Putamen (tissue), 1 donor: Measurements from ENCODE around the gene DHDDS.

Experiments used
- DNase-seq: peaks from one replicate; pipeline ENCODE4 v3.0.0-alpha.2; 2016; ENCODE audit warnings: low spot score

DHDDS gene

DNA sequence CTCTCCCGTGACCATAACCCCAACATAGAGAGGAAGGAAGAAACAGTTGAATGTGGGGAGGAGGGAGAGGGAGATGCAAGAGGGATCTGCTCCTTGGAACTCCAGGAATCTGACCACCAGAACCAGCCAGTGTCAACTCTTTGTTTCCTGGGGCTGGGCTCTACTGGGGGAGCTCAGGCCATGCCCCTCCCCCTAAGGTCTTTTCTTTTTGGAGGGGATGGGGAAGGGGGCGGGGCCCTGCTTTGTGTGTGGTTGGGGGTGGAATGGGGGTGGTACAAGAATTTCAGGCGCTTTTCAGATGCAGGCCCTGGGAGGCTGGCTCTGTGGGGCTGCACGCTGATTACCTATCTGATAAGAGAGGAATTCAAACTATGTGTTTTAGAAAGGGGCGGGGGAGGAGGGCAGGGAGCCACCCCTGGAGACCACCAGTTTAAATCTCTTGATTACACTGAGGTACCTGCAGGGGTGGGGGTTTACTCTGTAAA is 13.2 kb upstream of the DHDDS start:
- no peak for DNase-seq

DNA sequence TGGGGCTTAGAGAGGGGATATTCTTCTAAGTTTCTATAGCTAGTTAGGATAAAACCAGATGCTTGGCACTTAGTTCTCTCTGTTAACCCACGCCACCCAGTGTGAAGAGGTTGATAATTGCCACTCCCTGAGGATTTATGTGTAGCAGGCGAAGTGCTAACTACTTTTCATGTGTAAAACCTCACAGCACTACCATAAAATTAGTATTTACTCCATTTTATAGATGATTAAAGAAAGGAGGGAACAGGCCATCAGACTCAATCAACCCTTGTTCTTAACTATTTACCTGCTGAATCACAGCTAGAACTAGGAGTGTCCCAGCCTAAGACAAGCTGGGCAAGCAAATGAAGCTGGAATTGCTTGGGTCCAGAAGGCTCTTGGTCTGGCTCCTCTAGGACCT is 12.6 kb upstream of the DHDDS start:
- no peak for DNase-seq

GRCh38 chr1:26429721-26430120 is 2.4 kb upstream of the DHDDS start:
- DNase-seq, result no peak

GRCh38 chr1:26432793-26433192 is 672 bp downstream of the DHDDS start:
- no peak for DNase-seq

- DNase-seq, result no peak
Observed at GRCh38 chr1:26434161-26434752, 2.1 kb downstream of the DHDDS start.

- DNase-seq, result no peak
Observed at GRCh38 chr1:26438041-26438440, 5.9 kb downstream of the DHDDS start.

GRCh38 chr1:26440259-26440658 is 8.1 kb downstream of the DHDDS start:
- no peak for DNase-seq

GRCh38 chr1:26449868-26450267 is 17.7 kb downstream of the DHDDS start:
- no peak for DNase-seq

DNA sequence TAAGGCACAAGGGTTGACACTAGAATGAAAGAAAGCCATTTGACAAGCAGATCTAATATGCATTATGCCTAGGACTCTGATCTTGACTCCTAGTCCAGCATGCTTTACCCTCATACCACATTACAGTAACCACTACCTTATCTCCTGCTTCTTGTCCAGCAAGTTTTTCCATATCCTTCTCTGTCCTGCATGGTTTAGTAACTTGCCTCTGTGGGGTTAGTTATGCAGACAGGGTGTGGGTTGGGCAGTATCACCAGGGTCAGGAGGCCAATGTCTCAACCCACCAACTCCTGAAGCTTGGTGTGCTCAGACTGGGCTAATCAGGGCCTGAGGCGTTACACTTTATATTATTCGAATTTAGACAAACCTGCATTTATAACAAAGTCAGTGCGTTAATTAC is 18.8 kb downstream of the DHDDS start:
- DNase-seq, result no peak

GRCh38 chr1:26452459-26453183 is 20.5 kb downstream of the DHDDS start:
- no peak for DNase-seq

DNA sequence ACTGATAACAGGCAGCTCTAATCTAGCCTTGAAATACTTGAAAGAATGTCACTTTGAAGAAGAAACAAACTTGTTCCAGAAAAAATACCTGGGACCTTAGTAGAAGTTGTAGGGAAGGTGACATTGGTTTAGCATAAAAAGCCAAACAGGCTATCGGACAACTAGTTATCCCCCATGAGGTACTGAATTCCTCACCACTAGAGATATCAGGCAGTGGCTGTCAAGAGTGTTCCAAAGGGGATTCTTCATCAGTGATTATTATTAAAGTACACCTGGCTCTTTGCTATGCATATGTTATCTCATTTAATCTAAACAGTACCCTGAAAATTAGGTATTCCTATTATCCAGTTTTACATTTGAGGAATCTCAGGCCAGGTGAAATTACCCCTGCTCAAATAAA is 27.0 kb downstream of the DHDDS start:
- no peak for DNase-seq

DNA sequence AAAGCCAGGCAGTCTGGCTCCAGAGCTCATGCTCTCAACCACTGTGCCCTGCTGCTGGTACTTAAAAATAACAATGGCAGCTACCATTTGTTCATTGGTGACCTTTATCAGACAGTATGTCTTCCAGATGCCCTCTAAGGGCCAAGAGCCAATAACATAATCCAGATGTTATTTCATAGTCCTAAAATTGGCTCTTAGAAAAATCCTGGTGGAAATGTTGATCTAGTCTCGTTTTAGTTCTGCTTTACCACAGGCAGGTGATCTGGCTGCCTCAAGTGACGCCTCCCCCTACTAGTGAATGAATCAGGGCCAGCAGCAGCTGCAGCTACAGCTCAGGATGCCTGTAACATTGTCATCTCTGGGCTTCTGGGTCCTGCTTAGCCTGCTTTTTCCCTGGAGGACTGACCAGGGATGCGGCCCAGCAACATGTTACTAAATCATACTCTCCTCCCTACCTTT is 27.5 kb downstream of the DHDDS start:
- DNase-seq, result no peak

- DNase-seq, result no peak
Observed at GRCh38 chr1:26468911-26469310, 36.8 kb downstream of the DHDDS start.

DNA sequence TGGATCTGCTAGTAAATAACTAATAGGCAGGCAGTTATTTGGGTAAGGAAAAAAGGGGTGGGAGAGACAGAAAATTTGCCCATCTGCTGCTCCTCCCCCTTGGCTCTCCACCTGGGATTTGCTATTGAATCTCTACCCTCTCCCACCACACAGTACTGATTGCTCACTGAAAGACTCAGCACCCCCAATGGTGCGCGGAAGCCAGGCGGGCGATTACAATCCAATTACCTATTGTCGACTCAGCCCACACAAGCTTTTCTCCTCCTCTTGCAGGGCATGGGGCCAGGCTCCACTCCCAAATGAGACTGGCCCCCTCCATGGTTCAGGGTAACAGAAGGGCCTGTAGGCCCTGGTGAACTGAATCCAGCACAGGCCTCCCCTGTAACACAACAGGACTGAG is 37.4 kb downstream of the DHDDS start:
- DNase-seq, result no peak

DNA sequence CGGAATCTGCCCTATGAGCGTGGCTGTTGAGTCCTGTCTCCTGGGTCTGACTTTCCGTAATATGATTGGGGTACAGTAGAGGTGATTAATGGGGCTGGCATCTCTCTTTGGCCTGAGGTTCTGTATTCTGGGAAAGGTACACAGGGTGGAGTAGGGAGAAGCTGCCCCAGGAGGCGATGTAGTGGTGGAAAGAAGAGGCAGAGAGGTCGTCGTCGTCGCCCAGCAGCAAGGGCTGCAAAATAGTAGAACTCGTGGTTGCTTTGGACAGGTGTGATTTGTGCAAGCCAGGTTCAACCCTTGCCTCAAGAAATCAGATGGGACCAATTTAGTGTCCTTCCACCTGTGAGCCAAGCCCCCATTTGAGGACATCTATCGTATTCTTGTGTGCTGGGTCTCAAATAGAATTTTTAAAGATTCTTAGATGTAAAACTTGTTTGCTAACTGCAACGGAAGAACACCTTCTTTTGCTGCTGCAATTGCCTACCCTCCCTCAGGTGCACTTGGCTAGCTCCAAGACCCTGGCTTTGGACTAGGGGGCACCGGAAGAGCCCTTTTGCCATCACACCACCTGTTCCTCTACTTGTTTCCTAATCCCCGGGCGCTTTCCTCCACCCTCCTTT is 38.9 kb downstream of the DHDDS start:
- DNase-seq, result no peak

GRCh38 chr1:26471498-26472319 is 39.6 kb downstream of the DHDDS start:
- no peak for DNase-seq

- peak; percentile 95 for DNase-seq
Observed at GRCh38 chr1:26472320-26472900, 40.3 kb downstream of the DHDDS start, which contains the start of gene HMGN2. Gene HMGN2 (plus strand): TSS chr1:26472440. CDS start chr1:26472613, 173 bp downstream.

DNA sequence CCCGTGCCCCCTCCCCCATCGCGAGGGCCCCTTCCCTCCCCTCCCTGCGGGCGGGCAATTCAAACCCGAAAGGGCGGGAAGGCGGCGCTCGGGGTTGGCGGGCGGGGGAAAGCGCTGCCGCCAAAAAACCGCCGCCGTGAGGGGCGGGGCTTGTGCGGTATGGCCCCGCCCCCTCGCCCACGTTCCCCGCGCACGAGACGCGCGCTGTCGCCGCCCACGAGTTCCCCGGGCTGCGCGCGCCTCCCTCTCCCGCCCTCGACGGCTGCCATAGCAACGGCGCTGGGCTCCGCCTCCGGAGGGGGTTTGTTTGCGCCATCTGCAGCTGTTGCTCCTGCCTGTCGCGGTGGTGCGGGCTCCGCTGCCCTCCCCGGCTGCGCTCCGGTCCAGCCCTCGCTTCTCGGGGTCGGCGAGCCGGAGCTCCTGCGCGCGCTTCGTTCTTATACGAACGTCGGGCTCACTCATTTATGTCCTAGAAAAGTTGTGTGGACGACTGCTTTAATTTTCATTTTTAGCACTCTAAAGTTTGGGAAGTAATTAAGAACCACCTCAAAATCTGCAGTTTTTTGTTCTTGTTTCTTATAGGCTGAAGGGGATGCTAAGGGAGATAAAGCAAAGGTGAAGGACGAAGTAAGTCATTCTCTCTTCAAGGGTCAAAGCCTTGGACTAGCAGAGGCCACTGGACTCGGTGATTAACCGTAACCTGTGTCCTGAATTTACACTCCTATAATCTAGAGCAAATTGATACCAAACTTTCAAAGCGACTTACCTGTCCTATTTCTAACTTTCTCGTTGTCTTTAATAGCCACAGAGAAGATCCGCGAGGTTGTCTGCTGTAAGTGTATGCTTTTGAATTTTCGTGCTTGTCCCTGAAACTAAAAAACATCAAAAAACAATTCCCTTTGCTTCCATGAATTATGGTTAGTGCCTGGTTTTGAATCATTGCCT is 41.1 kb downstream of the DHDDS start:
- DNase-seq, result peak; percentile 96

DNA sequence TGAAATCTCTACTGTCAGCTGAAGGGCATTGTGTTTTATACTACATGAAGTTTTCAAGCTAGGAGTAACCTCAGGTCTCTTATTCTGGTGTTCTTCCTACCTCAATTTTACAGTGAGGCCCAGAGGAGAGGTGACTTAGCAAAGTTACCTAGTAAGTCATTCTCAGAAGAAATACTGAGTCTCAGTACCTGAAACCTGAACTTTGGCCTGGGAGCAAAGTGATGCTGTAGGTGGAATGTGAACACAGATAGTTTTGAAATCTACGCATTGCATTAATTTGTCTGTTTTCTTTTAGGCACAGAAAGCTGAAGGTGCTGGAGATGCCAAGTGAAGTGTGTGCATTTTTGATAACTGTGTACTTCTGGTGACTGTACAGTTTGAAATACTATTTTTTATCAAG is 42.7 kb downstream of the DHDDS start:
- DNase-seq, result no peak

- DNase-seq, result no peak
Observed at GRCh38 chr1:26475989-26476388, 43.9 kb downstream of the DHDDS start.

DNA sequence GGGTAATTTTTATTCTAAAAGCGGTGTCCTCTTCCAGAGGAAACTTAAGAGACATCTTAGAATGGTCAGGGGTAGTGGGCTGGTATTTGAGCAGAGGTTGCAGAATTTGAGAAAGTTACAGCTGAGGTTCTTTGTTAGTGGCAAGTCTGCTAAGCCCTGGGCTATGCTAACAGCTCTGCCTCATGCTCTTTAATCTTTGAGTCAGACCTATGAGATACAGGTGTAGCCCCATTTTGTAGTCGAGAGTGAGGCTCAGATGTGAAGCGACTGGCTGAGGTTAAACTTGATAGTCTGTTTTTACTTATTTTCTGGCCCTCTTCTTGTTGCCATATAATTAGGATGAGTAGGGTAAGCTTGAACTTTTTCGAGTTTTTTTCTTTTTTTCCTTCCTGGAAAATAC is 44.8 kb downstream of the DHDDS start:
- no peak for DNase-seq
